ENCODE data around the gene COL4A1.

Gene COL4A1

GRCh38 chr13:110272651-110273050, 34.3 kb downstream of the COL4A1 start:
- DNase-seq = no peak

GRCh38 chr13:110272227-110272626, 34.7 kb downstream of the COL4A1 start:
- DNase-seq = no peak

GRCh38 chr13:110271313-110271712, 35.6 kb downstream of the COL4A1 start:
- no peak for DNase-seq

DNA sequence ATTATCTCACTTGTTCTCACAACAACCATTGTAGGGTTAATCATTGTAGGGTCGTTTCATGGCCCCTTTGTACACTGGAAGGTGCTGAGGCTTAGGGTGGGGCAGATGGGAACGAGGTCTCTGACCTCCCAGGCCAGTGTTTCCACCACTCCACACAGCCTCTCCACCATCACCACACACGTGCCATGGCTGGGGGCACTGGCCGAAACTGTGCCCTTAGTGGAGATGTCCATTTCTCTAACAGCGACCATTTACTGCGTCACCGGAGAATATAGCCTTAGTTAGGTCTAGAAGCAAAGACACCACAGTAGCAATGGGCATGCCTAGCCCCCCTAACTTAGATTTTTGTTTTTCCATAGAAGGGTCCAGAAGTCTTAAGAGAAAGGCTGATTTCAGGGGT, 36.5 kb downstream of the COL4A1 start:
- DNase-seq = no peak

- no peak for DNase-seq
These were observed 37.3 kb downstream of the COL4A1 start for GRCh38 chr13:110269509-110270185.

- no peak for DNase-seq
These were observed 38.3 kb downstream of the COL4A1 start for GRCh38 chr13:110268576-110269185.

- no peak for DNase-seq
These were observed 38.9 kb downstream of the COL4A1 start for GRCh38 chr13:110268061-110268460.

GRCh38 chr13:110266983-110267382, 40.0 kb downstream of the COL4A1 start:
- no peak for DNase-seq

DNA sequence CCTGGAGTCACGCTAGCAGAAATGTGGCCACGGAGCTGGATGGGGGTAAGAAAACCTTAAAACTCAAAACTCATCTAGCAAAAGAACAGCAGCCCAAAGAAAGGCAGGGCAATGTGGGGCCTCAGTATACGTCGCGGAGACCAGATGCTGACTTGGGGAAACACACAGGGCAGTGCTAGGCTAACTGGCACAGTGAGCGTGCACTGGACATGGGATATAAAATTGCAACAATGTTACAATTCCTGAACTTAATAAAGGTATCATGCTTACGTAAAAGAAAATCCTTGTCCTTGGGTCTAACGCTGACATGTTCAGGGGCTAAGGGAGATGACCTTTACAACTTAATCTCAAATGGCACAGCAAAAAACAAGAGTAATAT, 40.5 kb downstream of the COL4A1 start:
- no peak for DNase-seq

GRCh38 chr13:110265682-110266430, 41.1 kb downstream of the COL4A1 start:
- no peak for DNase-seq

DNA sequence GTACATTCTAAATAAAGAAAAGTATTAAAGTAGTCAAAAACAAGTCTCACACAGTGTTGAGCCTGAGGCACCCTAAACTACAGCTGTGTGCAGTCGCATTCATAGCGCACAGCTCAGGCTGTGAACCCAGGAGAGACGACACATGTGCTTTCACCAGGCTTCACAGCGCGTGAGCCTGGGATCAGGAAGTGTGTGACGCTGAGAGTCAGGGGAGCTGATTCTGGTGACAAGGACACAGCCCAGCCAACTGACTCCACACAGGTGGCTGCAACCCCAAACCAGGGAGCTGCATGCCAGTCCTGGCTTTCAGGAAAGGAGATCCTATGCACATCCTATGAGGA, 41.6 kb downstream of the COL4A1 start:
- no peak for DNase-seq

DNA sequence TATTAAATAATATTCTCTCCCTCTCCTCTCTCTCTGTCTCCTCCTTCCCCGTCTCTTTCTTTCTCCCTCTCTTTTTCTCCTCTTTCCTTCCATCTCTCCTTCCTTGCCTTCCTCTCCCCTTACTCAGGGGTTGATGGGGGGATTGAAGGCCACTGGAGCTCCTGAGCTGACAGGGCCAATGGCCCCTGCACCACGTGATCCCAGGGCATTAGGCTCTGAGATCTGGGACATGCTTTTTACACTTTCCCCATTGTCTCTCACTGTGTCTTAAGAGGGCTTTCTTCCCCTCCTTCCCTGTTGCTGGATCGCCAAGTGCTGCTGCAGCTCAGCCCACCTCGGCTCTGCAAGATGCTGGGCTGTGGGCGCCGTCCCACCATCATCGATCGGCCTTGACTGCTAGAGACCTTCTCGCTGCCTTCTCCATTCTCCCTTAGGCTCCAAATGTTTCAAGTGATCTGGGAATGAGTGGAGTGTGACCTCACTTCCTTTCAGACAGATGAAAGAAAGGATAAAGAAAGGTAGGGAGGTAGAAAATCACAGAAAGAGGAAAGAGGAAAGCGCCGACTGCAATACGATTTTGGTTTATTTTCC, 42.2 kb downstream of the COL4A1 start:
- DNase-seq = no peak

GRCh38 chr13:110263888-110264287, 43.1 kb downstream of the COL4A1 start:
- no peak for DNase-seq

- no peak for DNase-seq
These were observed 43.6 kb downstream of the COL4A1 start for GRCh38 chr13:110263404-110263803.

DNA sequence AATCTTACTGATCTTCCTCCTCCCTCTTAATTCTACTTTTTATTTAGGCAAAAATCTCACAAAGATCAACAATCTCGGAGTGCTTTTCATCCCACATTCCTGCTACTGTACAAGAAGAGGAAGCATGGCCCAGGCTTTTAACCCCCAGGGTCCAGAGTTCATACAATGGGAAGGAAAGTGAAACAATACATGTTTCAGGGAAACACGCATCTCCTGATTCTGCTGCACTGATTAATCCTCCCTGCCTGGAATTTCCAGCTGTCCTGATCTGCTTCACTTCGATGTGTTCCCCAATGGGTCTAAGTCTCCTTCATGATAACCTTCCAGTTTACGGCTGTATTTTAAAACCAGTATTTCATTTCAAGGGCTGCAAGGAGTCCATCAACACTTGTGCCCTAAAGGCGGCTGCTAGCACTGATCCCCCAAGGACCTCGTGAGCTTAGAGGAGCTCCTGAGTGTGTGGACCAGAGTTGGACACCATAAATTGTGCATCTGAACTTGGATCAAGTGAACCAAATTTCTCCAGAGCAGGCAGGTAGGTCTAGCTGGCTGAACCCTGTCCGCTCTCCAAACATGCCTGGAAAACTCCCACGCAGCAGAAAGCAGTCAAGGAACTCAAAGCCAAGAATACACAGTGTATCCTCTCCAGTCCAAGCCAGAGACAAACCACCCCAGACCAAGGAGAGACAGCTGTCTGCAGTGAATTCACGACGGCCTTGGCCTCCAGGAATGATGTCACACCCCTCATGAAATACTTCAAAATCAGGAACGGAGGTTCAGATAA, 44.3 kb downstream of the COL4A1 start:
- no peak for DNase-seq

GRCh38 chr13:110262082-110262436, 44.9 kb downstream of the COL4A1 start:
- no peak for DNase-seq

GRCh38 chr13:110261166-110262081, 45.5 kb downstream of the COL4A1 start:
- no peak for DNase-seq

GRCh38 chr13:110259651-110260050, 47.3 kb downstream of the COL4A1 start:
- DNase-seq = no peak

DNA sequence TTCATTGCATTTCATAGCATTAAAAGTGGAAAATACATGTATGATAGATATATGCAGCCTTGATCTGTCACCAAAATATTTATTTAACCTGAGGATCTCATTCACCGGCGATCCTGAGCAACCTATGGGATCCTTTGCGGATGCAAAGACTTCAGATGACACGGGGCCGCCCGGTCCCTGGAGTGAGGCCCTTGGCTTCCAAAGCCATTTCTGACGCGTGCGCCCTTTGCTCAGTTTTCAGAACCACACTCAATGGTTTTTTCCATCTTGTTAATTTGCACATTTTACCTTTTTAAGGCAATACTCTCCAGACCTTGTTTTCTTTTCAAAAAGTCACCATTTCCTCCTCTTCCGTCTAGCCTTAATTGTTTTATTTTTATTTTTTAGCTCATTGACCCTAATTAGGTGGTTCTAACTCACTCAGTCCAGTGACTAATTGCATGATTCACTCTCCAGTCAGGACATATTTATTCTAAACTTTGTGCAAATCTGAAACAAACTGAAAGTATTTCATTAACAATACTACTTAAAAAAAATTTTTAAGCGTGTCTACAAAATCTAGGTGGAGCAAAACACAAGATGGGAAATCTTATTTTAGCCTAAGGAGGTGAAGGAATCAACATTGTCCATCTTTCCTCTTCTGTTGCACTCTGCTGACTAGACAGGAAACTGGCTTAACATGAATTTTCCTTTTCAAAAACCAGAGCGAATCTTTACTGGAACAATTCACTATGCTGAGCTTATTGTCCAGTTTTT, 47.9 kb downstream of the COL4A1 start:
- DNase-seq = no peak

- no peak for DNase-seq
These were observed 49.5 kb downstream of the COL4A1 start for GRCh38 chr13:110257408-110257807.

Measured in NCI-H345 (cell line).